HUES48 (cell line): ENCODE measurements around the gene OOSP1.
"Not testable (repeated sequence)": the region's sequence is repeated elsewhere in the genome, so short reads cannot be mapped to it uniquely, and the experiment has no call there.

Experiments used
- H3K27ac ChIP-seq: one replicate; pipeline ENCODE4 v1.7.0; 2013; ENCODE audit warnings: low read depth, low read length, inconsistent platforms
- H3K27me3 ChIP-seq: 2 replicates; pipeline ENCODE4 v1.6.1; 2013; ENCODE audit warnings: mild to moderate bottlenecking, low read length; ENCODE audit not compliant: control insufficient read depth, insufficient read depth
- H3K36me3 ChIP-seq: 2 replicates; pipeline ENCODE4 v1.6.1; 2013; ENCODE audit warnings: low read length; ENCODE audit not compliant: control insufficient read depth, insufficient read depth
- H3K4me1 ChIP-seq: 2 replicates; pipeline ENCODE4 v1.6.1; 2013; ENCODE audit warnings: mild to moderate bottlenecking, low read length; ENCODE audit not compliant: control insufficient read depth, insufficient read depth
- H3K4me3 ChIP-seq: 2 replicates; pipeline ENCODE4 v1.5.1; 2013; ENCODE audit warnings: mild to moderate bottlenecking, low read depth, low read length
- H3K9ac ChIP-seq: 2 replicates; pipeline ENCODE4 v1.6.1; 2013; ENCODE audit warnings: mild to moderate bottlenecking, low read depth, low read length, moderate library complexity
- H3K9me3 ChIP-seq: 2 replicates; pipeline ENCODE4 v1.6.1; 2013; ENCODE audit warnings: low read length; ENCODE audit not compliant: control insufficient read depth, insufficient read depth

Gene OOSP1, protein sequence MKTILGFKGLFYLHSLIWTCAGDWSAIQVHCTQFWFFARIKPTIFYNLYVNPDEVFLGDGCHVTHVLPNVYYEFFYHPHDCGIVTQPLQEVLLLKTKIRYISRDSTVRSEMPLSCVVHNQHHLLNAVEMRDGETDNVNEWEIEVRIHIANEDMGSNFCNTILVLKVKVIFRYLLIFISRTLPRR

DNA sequence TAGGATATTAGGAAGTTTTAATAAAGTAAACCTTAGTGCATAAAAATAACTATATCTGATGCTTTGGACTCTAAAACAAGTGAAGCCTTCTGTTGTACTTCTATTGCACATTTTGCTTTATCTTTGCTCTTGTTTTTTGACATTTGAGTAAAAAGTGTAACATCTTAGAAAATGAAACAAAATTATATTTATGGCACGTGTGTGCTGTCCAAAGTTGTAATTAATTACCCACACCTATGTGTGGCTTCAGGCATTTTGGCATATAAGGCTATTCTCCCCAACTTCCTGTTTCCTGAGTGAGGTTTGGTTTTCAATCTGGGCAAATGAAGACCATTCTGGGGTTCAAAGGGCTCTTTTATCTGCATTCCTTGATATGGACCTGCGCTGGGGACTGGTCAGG is at the start of gene OOSP1:
Gene OOSP1, plus strand, starts transcription at position 301 of the 400 bp plus-strand sequence. Its CDS starts 23 bp downstream, at position 324.
- Histone ChIP-seq H3K4me3 (no peak within 1 kb of the TSS), H3K9me3 (no peaks in the 10 kb centered on the region; the same call in 1 of the 2 replicates), H3K36me3 (no peaks in the 10 kb centered on the region), H3K27ac (no peak within 1 kb of the TSS), H3K4me1 (no peaks in the 10 kb centered on the region), H3K9ac (no peak within 1 kb of the TSS), H3K27me3 (no peaks in the 10 kb centered on the region)

DNA sequence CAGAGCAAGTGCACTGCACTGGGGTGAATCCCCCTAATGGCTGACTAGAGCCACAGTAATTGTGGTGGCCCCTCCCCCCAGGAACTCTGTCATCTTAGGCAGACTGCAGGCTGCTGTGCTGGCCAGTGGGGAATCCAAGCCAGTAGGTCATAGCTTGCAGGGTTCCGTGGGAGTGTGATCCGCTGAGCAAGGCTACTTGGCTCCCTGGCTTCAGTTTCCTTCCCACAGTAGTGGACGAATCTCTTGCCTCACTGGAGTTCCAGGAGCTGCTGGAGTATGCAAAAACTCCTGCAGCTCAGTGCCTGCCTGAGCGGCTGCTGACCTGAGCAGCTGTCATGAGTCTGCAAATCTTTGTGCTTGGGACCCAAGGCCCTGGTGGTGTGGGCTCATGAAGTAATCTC is 46.5 kb upstream of the OOSP1 start:
- peak overlapping the region; percentile 57 for H3K27ac ChIP-seq
- H3K27me3 ChIP-seq: no peaks in the 10 kb centered on the region
- H3K9me3 ChIP-seq: no peaks in the 10 kb centered on the region
- no peak overlapping the region for H3K4me3 ChIP-seq
- peaks cover 10% of the 10 kb centered on the region; the same call in 1 of the 2 replicates for H3K4me1 ChIP-seq
- no peaks in the 10 kb centered on the region for H3K36me3 ChIP-seq
- no peak overlapping the region for H3K9ac ChIP-seq

DNA sequence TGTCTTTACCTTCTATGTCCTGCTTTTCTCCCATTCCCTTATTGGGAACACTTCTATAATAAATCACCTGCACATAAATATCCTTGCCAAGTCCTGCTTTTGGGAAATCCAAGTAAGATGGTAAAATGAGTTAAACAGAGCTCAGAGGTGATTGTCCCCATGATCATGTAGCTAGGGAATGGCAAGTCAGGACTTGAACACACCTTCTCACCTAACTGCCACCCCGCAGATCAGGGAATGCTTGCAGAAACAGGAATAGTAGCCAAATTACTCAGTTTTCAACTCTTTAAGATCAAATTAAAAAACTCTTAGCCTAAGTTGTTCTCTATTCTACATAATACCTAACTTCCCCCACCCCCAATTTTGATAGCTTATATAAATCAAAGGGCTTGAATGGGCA is 43.6 kb upstream of the OOSP1 start:
- H3K4me1 ChIP-seq: peaks cover 10% of the 10 kb centered on the region; the same call in 1 of the 2 replicates
- no peaks in the 10 kb centered on the region for H3K36me3 ChIP-seq
- no peak overlapping the region for H3K27ac ChIP-seq
- H3K9ac ChIP-seq: no peak overlapping the region
- no peaks in the 10 kb centered on the region for H3K27me3 ChIP-seq
- H3K9me3 ChIP-seq: 0 out of 2 replicates have a peak, but pooled peaks cover 2% of the 10 kb centered on the region
- no peak overlapping the region for H3K4me3 ChIP-seq

DNA sequence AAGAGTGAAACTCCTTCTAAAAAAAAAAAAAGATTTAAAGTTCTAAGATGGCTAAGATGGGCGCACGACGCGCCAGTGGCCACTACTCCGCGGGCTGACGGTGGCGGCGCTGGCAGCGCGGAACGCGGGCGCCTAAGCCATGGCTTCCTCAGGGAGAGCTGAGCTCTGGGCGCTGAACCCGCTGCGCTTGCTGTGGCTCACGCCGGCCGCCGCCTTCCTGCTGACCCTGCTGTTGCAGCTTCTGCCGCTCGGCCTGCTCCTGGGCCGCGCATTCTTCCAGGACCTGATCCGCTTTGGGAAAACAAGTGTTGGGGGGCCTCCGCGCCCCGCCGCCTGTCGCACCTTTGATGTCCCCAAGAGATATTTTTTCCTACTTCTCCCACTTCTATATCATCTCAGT is 40.2 kb upstream of the OOSP1 start:
- Histone ChIP-seq H3K27me3 (no peaks in the 10 kb centered on the region), H3K4me3 (no peak overlapping the region), H3K9ac (no peak overlapping the region), H3K9me3 (0 out of 2 replicates have a peak, but pooled peaks cover 2% of the 10 kb centered on the region), H3K27ac (no peak overlapping the region), H3K4me1 (no peaks in the 10 kb centered on the region), H3K36me3 (no peaks in the 10 kb centered on the region)

DNA sequence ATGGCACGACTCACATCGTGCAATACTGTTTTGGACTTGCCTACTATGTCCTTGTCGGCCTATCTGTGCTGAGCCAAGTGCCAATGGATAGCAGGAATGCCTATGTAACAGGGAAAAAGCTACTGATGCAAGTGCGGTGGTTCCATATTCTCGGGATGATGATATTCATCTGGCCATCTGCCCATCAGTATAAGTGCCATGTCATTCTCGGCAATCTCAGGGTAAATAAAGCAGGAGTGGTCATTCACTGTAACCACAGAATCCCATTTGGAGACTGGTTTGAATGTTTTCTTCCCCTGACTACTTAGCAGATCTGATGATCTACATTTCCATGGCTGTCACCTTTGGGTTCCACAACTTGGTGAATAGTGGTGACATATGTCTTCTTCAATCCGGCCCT is 39.6 kb upstream of the OOSP1 start:
- Histone ChIP-seq H3K27me3 (no peaks in the 10 kb centered on the region), H3K9me3 (0 out of 2 replicates have a peak, but pooled peaks cover 2% of the 10 kb centered on the region), H3K4me1 (no peaks in the 10 kb centered on the region), H3K4me3 (no peak overlapping the region), H3K9ac (no peak overlapping the region), H3K27ac (no peak overlapping the region), H3K36me3 (no peaks in the 10 kb centered on the region)

DNA sequence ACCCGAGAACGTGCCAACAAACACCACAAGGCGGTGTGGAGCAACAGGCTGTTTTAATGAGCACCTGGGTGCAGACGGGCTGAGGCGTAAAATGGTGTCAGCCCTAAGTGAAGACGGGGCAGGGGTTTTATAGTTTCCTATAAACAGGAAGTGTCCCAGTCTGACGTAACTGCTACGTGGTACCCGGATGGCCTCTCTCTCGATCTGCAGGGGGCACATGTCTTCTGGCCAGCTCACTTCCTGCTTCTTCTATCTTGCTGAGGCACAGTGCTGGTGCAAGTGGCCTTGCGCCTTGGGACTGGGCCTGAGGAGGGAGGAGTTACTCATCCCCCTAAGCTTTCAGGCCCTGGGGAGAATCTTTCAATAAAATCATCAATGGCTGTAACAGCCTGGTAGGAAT is 38.7 kb upstream of the OOSP1 start:
- Histone ChIP-seq H3K4me1 (no peaks in the 10 kb centered on the region), H3K4me3 (no peak overlapping the region), H3K9ac (no peak overlapping the region), H3K36me3 (no peaks in the 10 kb centered on the region), H3K27ac (no peak overlapping the region), H3K27me3 (no peaks in the 10 kb centered on the region), H3K9me3 (0 out of 2 replicates have a peak, but pooled peaks cover 2% of the 10 kb centered on the region)

DNA sequence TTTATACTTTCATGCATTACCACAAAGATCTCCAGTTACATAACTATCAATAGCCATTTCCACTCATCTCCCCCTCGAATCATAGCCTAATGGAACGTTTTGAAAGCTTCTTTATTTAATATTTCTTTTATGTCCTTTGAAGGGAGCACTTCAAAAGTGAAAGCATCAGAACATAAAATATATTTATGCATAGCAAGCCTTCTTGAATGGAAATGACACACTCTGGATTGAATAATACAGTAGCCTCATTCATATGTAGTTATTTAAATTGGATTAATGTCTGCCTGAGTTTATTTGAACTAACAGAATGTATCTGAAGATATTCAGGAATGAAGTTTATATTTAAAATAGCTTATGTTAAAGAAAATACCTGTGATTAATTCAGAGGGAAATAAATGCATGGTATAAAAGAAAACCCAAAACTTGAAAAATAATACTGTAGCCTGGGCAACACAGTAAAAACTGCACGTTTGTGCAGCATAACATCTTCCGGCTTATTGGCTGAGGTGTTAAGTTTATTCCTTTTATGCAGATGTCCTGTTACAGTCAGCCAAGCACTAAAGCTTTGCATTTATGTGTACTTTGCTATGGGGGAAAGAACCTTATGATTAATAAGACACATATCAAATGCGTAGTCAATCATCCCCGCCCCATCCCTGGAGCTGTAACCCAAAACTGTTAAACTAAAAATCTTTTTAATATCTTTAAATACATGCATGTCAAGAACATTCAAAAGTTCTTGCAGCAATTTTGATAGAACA is 37.7 kb upstream of the OOSP1 start:
- Histone ChIP-seq H3K4me3 (no peak overlapping the region), H3K27ac (no peak overlapping the region), H3K27me3 (no peaks in the 10 kb centered on the region), H3K9ac (no peak overlapping the region), H3K36me3 (no peaks in the 10 kb centered on the region), H3K9me3 (0 out of 2 replicates have a peak, but pooled peaks cover 2% of the 10 kb centered on the region), H3K4me1 (no peaks in the 10 kb centered on the region)

DNA sequence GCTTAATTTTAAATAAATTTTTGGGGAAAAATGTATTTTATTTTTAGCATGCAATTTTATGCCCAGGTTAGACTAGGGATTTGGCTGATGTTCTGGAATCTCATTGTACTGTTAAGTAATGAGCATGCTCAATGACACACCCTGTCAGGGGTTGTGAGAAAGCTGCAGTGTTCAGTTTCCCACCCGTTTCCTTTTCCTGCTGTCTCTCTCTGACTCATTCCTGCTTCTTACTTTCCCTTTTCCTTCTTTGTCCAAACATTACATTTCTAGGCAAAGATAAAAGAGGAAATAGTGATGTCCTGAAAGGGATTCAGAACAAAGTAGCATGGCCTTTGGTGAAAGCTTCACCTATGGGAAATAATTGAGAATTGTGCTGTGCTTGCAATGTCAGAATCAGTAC is 36.9 kb upstream of the OOSP1 start:
- Histone ChIP-seq H3K27ac (peak overlapping the region; percentile 35), H3K9me3 (0 out of 2 replicates have a peak, but pooled peaks cover 2% of the 10 kb centered on the region), H3K4me1 (no peaks in the 10 kb centered on the region), H3K36me3 (no peaks in the 10 kb centered on the region), H3K27me3 (no peaks in the 10 kb centered on the region), H3K4me3 (no peak overlapping the region), H3K9ac (no peak overlapping the region)

DNA sequence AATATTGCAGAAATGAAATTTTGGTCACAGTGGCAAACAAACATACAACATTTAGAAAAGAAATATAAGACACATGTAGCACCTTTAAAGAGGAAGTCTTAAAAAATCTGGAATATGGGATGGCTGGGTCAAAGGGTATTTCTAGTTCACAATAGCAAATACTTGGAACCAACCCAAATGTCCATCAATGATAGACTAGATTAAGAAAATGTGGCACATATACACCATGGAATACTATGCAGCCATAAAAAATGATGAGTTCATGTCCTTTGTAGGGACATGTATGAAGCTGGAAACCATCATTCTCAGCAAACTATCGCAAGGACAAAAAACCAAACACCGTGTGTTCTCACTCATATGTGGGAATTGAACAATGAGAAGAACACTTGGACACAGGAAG is 34.7 kb upstream of the OOSP1 start:
- not testable (repeated sequence) for H3K4me3 ChIP-seq, H3K4me1 ChIP-seq, H3K9me3 ChIP-seq, H3K9ac ChIP-seq, H3K36me3 ChIP-seq, H3K27ac ChIP-seq, H3K27me3 ChIP-seq

DNA sequence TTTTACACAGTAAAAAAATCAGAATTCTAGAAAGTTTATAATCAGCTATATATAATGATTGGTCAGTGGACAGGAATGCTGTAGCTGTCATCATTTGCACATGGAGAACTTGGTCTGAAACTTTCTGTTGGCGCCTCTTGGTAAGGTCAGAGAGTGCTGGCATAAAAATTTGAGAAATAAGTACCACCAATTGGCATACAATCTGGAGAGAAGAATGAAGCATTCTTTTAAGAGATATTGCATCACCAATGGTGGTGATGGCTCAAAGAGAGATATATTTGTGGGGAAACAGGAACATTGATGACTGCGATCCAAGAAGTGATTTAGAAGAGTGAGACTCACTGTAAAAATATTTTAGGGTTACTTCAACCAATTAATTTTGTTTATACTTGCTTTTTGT is 19.8 kb upstream of the OOSP1 start:
- H3K27ac ChIP-seq: no peak overlapping the region
- no peaks in the 10 kb centered on the region for H3K36me3 ChIP-seq
- H3K27me3 ChIP-seq: no peaks in the 10 kb centered on the region
- peaks cover 26% of the 10 kb centered on the region for H3K9me3 ChIP-seq
- H3K9ac ChIP-seq: no peak overlapping the region
- H3K4me3 ChIP-seq: no peak overlapping the region
- H3K4me1 ChIP-seq: no peaks in the 10 kb centered on the region

DNA sequence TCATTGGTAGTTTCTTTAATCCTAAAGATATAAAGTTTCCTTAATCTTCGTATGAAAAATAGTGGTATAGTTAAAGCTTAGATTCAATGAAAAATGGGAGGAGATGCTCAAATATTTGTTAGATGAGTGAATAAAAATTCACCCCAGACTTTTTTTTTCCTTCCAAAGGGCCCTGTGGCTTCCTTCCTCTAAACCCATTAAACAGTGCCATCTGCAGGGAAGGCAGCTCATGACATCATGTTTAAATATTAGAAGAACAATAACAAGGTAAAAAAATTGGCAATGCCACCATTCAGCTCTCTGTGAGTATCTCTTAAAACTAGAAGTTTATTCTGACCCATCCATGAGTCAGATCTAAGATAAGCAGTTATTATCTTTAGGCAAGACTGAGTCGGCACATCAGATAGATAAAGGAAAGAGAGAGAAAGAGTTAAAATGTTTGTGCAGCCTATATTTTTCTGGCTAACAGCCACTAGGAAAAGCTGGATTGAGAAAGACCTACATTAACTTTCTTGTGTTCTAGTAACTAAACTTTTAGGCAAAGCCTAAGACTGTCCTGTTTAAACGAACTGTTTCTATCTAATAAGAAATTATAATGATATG is 19.1 kb upstream of the OOSP1 start:
- H3K9me3 ChIP-seq: peaks cover 32% of the 10 kb centered on the region
- no peaks in the 10 kb centered on the region for H3K36me3 ChIP-seq
- no peaks in the 10 kb centered on the region for H3K27me3 ChIP-seq
- no peaks in the 10 kb centered on the region for H3K4me1 ChIP-seq
- no peak overlapping the region for H3K27ac ChIP-seq
- H3K9ac ChIP-seq: no peak overlapping the region
- H3K4me3 ChIP-seq: no peak overlapping the region
